ENCODE data around the gene CATSPERE. TPM values are rescaled to one million over a fixed set of nuclear protein-coding genes. Genes with fewer than 3 reads are reported as not detected.

CATSPERE gene, protein sequence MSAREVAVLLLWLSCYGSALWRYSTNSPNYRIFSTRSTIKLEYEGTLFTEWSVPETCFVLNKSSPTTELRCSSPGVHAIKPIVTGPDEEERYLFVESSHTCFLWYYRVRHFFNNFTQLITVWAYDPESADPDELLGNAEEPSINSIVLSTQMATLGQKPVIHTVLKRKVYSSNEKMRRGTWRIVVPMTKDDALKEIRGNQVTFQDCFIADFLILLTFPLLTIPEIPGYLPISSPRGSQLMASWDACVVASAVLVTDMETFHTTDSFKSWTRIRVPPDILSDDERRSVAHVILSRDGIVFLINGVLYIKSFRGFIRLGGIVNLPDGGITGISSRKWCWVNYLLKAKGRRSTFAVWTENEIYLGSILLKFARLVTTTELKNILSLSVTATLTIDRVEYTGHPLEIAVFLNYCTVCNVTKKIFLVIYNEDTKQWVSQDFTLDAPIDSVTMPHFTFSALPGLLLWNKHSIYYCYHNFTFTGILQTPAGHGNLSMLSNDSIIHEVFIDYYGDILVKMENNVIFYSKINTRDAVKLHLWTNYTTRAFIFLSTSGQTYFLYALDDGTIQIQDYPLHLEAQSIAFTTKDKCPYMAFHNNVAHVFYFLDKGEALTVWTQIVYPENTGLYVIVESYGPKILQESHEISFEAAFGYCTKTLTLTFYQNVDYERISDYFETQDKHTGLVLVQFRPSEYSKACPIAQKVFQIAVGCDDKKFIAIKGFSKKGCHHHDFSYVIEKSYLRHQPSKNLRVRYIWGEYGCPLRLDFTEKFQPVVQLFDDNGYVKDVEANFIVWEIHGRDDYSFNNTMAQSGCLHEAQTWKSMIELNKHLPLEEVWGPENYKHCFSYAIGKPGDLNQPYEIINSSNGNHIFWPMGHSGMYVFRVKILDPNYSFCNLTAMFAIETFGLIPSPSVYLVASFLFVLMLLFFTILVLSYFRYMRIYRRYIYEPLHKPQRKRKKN
- total RNA-seq, result under 1 TPM; 0.30 to 0.44 TPM

DNA sequence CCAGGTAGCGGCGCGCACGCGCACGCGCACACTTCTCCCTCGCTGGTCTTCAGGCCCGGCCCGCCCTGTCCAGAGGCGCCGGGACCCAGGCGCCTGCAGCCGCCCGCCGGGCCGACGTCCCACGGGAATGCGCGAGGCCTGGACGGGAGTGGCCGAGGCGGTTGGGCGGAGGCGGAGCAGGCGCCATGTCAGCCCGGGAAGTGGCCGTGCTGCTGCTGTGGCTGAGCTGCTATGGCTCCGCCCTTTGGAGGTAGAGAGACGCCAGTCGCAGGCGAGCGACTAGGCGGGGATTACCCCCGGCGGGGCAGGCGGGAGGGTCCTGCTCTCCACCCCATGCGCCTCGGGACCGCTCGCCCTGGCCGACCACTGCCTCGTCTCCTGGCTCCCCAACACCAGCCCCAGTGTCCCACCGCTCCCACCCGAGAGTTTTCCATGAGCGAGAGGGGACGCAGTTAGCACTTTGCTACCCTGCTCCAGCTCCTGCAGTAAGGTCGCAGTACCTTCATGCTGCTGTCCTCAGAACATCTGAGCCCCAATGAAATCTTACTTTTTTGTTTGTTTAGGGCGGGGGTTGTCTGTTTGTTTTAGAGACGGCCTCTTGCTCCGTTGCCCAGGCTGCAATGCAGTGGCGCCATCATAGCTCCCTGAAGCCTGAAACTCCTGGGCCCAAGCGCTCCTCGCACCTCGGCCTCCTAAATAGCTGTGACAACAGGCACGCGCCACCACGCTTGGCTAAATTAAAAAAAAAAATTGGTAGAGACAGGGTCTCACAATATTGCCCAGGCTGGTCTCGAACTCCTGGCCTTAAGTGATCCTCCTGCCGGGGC is at the start of gene CATSPERE:
Gene CATSPERE, plus strand, starts transcription at position 29 of the 827 bp plus-strand sequence. Its CDS starts 157 bp downstream, at position 186.
- peaks cover 6% of the 10 kb centered on the region for H3K9me3 Mint-ChIP-seq (ENCODE audit: low read depth)
- CTCF ChIA-PET, result no interaction called here
- DNase-seq (peak; percentile 86), ATAC-seq (peak; percentile 99)
- peaks cover 19% of the 10 kb centered on the region for H3K4me1 Mint-ChIP-seq
- H3K4me3 Mint-ChIP-seq, result peak within 1 kb of the TSS; percentile 83
- H3K36me3 Mint-ChIP-seq, result peaks cover 24% of the 10 kb centered on the region
- peak within 1 kb of the TSS; percentile 96 for H3K27ac Mint-ChIP-seq
- H3K27me3 Mint-ChIP-seq, result no peaks in the 10 kb centered on the region

DNA sequence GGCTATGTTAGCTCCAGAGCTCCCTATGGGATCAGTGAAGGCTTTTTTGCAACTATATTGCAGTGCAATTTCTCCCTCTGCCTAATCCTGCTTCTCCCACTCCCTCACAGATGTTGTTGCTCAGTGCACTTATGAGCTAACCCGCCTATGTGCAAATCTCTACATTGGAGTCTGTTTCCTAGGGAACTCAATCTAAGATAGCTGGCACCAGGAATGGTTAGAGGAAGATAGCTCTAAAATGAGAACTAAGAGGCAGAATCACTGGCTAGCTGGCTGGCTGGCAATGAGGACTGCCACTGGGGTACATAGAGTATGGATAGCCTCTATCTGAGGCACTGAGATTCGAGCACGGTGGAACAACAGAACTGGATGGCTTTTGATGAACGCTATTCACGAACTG is 48.9 kb upstream of the CATSPERE start:
- no peak overlapping the region for H3K4me3 Mint-ChIP-seq
- CTCF ChIA-PET, result interaction anchor here (1.4 kb wide), 1 partner anchor 15 kb away, joined by 3 read pairs; no protein-coding TSS in a partner anchor
- H3K27ac Mint-ChIP-seq, result no peak overlapping the region
- H3K4me1 Mint-ChIP-seq, result peaks cover 17% of the 10 kb centered on the region
- H3K36me3 Mint-ChIP-seq, result peaks cover 69% of the 10 kb centered on the region
- ATAC-seq (no peak), DNase-seq (no peak)
- H3K27me3 Mint-ChIP-seq, result no peaks in the 10 kb centered on the region
- H3K9me3 Mint-ChIP-seq (ENCODE audit: low read depth), result no peaks in the 10 kb centered on the region

DNA sequence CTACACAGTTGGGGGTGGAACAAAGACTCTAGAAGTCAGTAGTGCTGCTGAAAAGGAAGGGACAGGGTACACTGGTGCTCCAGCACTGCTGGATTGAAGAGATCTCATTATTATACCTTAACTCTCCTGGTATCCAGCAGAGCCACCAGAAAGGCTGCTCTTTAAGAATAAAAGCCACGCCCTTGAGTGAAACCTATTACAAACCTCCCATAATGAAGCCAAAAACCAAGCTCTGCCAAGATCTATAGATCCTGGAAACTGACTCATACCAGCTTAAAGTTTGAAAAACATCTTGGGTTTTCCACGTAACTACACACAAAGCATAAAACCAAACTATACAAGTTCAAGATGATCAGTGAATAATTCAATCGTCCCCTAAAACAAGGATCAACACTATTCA is 47.3 kb upstream of the CATSPERE start:
- H3K36me3 Mint-ChIP-seq, result peaks cover 75% of the 10 kb centered on the region
- ATAC-seq, result no peak

DNA sequence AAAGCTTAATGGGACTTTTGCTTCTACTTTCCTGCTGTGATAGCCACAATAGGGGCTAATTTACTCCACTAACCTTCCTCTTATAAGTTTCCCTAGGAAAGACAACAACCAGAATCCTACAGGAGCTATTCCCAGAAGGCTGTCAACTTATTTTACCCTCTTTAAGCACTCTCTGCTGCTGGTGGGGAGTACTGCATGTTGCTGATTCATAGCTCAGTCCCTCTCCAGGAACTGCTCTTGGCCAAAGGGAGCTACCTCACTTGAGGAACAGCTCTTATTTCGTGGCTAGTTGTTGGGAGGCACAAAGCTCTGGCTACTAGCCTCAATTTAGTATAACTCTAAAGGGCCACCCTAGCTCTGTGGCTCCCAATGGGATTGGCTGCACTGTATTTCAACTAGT is 46.5 kb upstream of the CATSPERE start:
- H3K27ac Mint-ChIP-seq, result no peak overlapping the region
- H3K4me1 Mint-ChIP-seq, result peaks cover 12% of the 10 kb centered on the region
- CTCF ChIA-PET, result interaction anchor here (0.7 to 1.7 kb wide), 2 partner anchors 10 to 115 kb away, joined by 3 to 5 read pairs; no protein-coding TSS in a partner anchor
- ATAC-seq, result no peak
- no peak for DNase-seq
- no peak overlapping the region for H3K4me3 Mint-ChIP-seq
- H3K9me3 Mint-ChIP-seq (ENCODE audit: low read depth), result no peaks in the 10 kb centered on the region
- peaks cover 67% of the 10 kb centered on the region for H3K36me3 Mint-ChIP-seq
- no peaks in the 10 kb centered on the region for H3K27me3 Mint-ChIP-seq

More for the DNA sequence above, 47.3 kb upstream of the CATSPERE start:
- CTCF ChIA-PET, result interaction anchor here (1.4 to 1.7 kb wide), 2 partner anchors 14 to 114 kb away, joined by 3 to 5 read pairs; no protein-coding TSS in a partner anchor
- Mint-ChIP-seq H3K4me3 (no peak overlapping the region), H3K27me3 (no peaks in the 10 kb centered on the region), H3K4me1 (peaks cover 14% of the 10 kb centered on the region), H3K27ac (peak overlapping the region; percentile 2), H3K9me3 (ENCODE audit: low read depth) (no peaks in the 10 kb centered on the region)
- no peak for DNase-seq

DNA sequence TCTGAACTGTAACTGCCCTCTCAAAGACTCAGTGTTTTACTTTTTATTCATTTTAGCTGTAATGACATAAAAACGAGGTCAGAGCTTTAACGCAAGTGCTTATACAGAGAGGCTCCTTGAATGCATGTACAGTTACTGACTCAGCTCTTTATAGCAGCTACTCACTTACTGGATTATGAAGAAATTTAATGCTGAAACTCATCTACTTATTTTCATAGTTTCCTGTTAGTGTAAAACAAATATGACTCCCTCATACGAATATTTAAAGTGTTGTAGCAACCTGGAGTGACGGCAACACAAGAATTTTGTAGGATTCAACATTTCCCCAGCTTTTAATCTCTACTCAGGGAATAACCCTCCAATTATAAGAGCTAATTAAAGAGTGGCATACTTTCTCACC is 42.0 kb upstream of the CATSPERE start:
- Mint-ChIP-seq H3K4me1 (peaks cover 1% of the 10 kb centered on the region), H3K36me3 (peaks cover 55% of the 10 kb centered on the region), H3K4me3 (no peak overlapping the region), H3K27me3 (no peaks in the 10 kb centered on the region), H3K27ac (no peak overlapping the region), H3K9me3 (ENCODE audit: low read depth) (no peaks in the 10 kb centered on the region)
- no peak for ATAC-seq
- no peak for DNase-seq
- CTCF ChIA-PET, result interaction anchor here (0.5 kb wide), 1 partner anchor 927 kb away, joined by 4 read pairs; no protein-coding TSS in a partner anchor

DNA sequence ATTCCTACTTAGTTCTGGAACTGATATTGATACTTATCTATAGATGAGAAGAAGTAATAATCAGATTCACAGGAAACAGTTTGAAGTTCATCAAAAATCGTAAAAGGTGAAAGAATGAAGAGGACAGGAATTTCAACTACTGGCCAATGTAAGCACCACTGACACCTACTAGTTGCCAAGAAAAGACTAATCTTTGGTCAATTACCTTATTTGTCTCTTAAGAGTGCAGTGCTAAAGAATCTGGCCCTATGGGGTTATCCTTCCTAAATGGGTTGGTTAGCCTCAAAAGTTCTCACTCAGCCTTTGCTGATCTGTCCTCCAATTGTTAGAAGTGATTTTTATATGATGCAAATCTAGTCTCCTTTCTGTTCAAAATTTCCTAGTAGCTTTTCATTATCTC is 38.9 kb upstream of the CATSPERE start:
- ATAC-seq, result no peak
- H3K27me3 Mint-ChIP-seq, result no peaks in the 10 kb centered on the region
- H3K4me1 Mint-ChIP-seq, result no peaks in the 10 kb centered on the region
- no peak for DNase-seq
- CTCF ChIA-PET, result no interaction called here
- H3K9me3 Mint-ChIP-seq (ENCODE audit: low read depth), result no peaks in the 10 kb centered on the region
- no peak overlapping the region for H3K27ac Mint-ChIP-seq
- peaks cover 44% of the 10 kb centered on the region for H3K36me3 Mint-ChIP-seq
- no peak overlapping the region for H3K4me3 Mint-ChIP-seq

DNA sequence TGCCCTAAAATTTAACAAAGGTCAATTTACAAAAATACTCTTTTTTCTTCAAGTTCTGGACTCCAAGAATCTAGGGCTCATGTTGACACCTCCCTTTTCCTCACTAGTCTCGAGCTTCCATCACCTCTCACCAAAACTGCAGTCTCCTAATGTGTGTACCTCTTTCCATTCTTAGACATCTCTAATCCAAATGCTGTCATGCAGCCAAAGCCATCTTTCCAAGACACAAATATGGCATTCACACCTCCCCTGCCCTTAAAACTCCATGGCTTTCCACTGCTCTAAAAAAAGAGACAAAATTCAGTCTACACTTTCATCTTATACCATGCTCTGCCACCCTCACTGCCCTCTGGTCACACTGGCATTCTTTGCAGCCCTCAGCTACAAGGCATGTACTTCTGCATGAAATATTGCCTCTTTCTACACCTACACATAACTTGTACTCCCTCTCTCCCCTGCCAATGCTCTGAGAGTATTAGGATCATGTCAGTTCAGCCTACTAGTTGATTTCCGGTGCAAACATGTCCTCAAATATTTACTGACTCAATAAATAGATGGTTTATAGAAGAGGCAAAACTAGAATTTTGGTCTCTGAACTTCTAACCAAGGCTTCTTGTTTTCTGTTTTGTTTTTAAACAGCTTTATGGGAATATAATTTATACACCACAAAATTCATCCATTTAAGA is 36.3 kb upstream of the CATSPERE start:
- H3K27ac Mint-ChIP-seq, result peak overlapping the region; percentile 4
- ATAC-seq (no peak), DNase-seq (no peak)
- CTCF ChIA-PET, result interaction anchor here (0.7 to 1.2 kb wide), 2 partner anchors 10 to 125 kb away, joined by 3 to 4 read pairs; no protein-coding TSS in a partner anchor
- no peak overlapping the region for H3K4me3 Mint-ChIP-seq
- no peaks in the 10 kb centered on the region for H3K9me3 Mint-ChIP-seq (ENCODE audit: low read depth)
- H3K27me3 Mint-ChIP-seq, result no peaks in the 10 kb centered on the region
- H3K36me3 Mint-ChIP-seq, result peaks cover 38% of the 10 kb centered on the region
- peaks cover 3% of the 10 kb centered on the region for H3K4me1 Mint-ChIP-seq

DNA sequence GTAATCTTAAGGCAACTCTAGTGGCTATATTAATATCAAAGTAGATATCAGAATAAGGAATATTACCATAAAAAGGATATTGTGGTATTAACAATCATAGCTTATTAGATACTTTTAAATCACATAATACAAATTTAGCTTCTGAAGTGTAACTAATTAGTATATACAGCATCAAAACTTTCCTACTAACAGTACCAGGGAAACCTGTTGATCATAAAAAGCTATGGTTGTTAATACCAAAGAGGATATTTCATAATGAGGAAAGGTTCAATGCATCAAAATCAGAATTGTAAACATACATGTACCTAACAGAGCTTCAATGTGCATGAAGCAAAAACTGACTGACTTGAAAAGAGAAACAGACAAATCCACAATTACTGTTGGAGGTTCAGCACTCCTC is 33.4 kb upstream of the CATSPERE start:
- no peak overlapping the region for H3K27ac Mint-ChIP-seq
- no peaks in the 10 kb centered on the region for H3K27me3 Mint-ChIP-seq
- H3K4me1 Mint-ChIP-seq, result peaks cover 3% of the 10 kb centered on the region
- no peak overlapping the region for H3K4me3 Mint-ChIP-seq
- H3K9me3 Mint-ChIP-seq (ENCODE audit: low read depth), result no peaks in the 10 kb centered on the region
- no peak for ATAC-seq
- H3K36me3 Mint-ChIP-seq, result peaks cover 37% of the 10 kb centered on the region
- CTCF ChIA-PET, result interaction anchor here (0.6 to 1.7 kb wide), 2 partner anchors 15 to 17 kb away, joined by 3 read pairs; no protein-coding TSS in a partner anchor
- no peak for DNase-seq

DNA sequence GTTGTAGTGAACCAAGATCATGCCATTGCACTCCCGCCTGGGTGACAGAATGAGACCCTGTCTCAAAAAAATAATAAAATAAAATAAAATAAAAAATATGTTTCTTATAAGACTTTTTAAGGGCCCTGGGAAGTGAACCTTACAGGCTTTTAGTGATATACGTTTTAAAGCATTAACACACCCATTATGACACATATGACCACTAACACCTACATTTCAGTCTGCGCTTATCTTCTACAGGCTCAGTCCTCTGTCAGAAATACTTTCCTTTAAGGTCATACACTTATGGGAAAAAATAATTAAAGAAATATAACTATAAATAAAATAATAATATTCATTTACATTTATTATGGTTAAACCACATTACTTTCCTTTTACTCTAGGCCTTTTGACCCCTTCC is 31.3 kb upstream of the CATSPERE start:
- no peaks in the 10 kb centered on the region for H3K27me3 Mint-ChIP-seq
- ATAC-seq (no peak), DNase-seq (no peak)
- CTCF ChIA-PET, result no interaction called here
- H3K36me3 Mint-ChIP-seq, result peaks cover 30% of the 10 kb centered on the region
- peaks cover 3% of the 10 kb centered on the region for H3K4me1 Mint-ChIP-seq
- H3K4me3 Mint-ChIP-seq, result no peak overlapping the region
- no peaks in the 10 kb centered on the region for H3K9me3 Mint-ChIP-seq (ENCODE audit: low read depth)
- H3K27ac Mint-ChIP-seq, result no peak overlapping the region

DNA sequence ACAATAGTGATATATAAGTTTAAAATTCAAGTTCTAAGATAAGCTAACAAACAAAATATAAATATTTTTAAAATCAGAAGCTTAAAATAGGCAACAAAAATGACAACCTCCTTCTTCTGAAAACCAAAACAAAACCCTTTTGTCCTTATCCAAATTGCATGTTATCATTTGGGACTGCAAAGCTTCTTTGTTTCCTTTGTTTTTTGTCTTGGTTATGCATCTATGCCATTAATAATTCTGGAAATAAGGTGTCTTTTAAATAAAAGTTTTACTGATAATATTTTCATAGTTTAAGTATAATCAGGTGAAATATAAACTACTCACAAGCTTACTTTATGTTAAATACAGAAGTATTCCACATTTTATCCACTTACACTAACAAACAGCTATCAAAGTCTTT is 29.9 kb upstream of the CATSPERE start:
- Mint-ChIP-seq H3K27me3 (no peaks in the 10 kb centered on the region), H3K36me3 (peaks cover 34% of the 10 kb centered on the region), H3K4me3 (no peak overlapping the region)

DNA sequence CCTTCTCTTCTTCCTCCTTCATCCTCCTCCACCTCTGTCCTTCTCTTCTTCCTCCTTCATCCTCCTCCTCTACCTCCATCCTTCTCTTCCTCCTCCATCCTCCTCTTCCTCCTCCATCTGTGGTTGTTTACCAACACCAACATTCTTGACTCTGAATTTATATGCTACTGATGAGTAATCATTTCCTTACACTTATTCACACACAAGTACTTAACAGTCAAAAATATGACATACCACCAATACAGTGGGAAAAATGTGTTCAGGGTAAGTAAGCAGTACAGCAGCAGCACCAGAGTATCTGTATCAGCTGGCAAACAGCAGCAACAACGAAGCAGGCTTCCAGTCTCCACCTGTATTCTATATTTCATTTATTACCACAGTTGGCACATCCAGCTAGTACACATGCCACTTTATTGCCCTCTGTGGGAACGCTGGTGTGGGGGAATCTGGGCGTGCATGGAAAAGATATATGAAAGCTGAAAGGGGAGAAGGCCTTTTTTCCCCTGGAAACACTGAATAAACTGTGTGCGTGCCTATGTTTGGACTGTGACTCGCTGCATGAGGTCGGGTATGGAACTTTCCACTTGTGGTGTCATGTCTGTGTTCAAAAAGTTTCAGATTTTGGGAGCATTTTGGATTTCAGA is 25.4 kb upstream of the CATSPERE start:
- peak; percentile 72 for ATAC-seq

More for the DNA sequence above, 29.9 kb upstream of the CATSPERE start:
- no peaks in the 10 kb centered on the region for H3K9me3 Mint-ChIP-seq (ENCODE audit: low read depth)
- CTCF ChIA-PET, result interaction anchor here (0.9 to 1.1 kb wide), 2 partner anchors 16 to 19 kb away, joined by 3 to 4 read pairs; no protein-coding TSS in a partner anchor
- ATAC-seq (no peak), DNase-seq (no peak)
- H3K27ac Mint-ChIP-seq, result no peak overlapping the region
- peaks cover 11% of the 10 kb centered on the region for H3K4me1 Mint-ChIP-seq

More for the DNA sequence above, 25.4 kb upstream of the CATSPERE start:
- Mint-ChIP-seq H3K4me1 (peaks cover 16% of the 10 kb centered on the region), H3K27me3 (no peaks in the 10 kb centered on the region), H3K36me3 (peaks cover 37% of the 10 kb centered on the region), H3K4me3 (no peak overlapping the region), H3K9me3 (ENCODE audit: low read depth) (no peaks in the 10 kb centered on the region), H3K27ac (peak overlapping the region; percentile 58)
- CTCF ChIA-PET, result no interaction called here
- no peak for DNase-seq
